Epithelial cell of proximal tubule (primary cell): ENCODE measurements around the gene ANKRD34A. TPM values are rescaled to one million over a fixed set of nuclear protein-coding genes. Genes with fewer than 3 reads are reported as not detected.

Source experiments
- DNase-seq: peaks from one replicate; pipeline ENCODE4 v3.0.0-alpha.2; 2011; ENCODE audit warnings: low read depth
- H3K4me3 ChIP-seq: 2 replicates; pipeline ENCODE4 v1.5.1; 2011; ENCODE audit warnings: low read depth, mild to moderate bottlenecking, low read length
- CTCF ChIP-seq: conservative IDR thresholded peaks from 2 replicates; pipeline ENCODE4 v1.5.1; 2012; ENCODE audit warnings: low read depth, mild to moderate bottlenecking, low read length
- total RNA-seq: library from RNA; depleted of rRNA; stranded (reverse); fragments of >200 nt; gene quantifications from 2 replicates; pipeline ENCODE4 v1.2.3, GENCODE V29; 2015

ANKRD34A gene
- total RNA-seq, 1 donor from 2014 or later = 0.06 TPM

GRCh38 chr1:145999321-146000024 is 35.1 kb upstream of the ANKRD34A start:
- TF ChIP-seq CTCF = no peak
- no peak overlapping the region for H3K4me3 ChIP-seq
- DNase-seq = no peak

DNA sequence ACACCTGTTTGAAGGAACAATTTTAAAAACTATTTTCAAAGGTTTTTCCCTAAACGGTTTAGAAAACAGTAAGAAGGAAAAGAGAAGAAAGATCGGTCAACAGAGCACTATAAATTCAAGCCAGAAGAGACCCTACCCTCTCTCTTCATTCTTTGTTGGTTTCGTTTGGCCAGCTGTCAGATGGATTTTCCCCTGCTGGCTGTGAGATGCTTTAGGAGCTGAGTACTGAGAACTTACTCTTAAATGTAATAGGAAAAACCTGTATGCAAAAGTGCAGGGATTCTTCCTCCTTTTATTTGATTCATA is 33.3 kb upstream of the ANKRD34A start:
- H3K4me3 ChIP-seq = peak overlapping the region; percentile 81
- TF ChIP-seq CTCF = peak; percentile 12
- no peak for DNase-seq

DNA sequence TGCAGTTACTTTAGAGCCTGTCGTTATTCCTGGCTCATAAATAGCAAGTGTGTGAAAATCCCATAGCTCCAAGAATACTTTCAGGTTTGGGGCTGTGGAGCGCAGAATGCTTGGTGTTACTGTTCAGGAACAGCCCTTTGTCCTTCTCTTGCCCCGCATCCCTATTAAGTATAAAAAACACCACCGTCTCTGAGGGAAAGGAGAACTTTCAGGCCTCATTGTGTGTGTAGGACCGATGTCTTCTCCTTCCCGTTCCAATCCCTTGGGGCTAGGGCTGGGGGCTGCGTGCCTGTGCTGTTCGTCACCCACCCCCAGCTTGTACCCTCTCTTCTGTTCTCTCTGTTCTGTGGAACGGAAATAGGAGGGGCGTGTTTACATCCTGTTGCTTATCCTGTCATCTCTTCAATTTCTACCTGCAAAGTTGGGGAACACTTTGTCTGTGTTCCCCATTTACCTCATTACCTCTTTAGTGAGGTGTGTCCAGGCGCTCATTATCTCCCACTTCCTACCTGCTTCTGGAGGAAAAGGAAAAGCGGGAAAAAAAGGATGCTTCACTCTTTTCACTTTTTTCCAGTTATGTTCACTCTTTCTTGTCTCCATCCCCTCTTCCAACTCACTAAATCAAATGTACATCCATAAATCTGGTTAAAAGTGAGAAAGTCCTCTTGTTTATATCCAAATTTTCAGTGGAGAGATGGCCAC is 32.8 kb upstream of the ANKRD34A start:
- peak overlapping the region; percentile 81 for H3K4me3 ChIP-seq
- DNase-seq = no peak
- no peak for TF ChIP-seq CTCF

- H3K4me3 ChIP-seq = peak within 1 kb of the TSS; percentile 81
- no peak for TF ChIP-seq CTCF
- peak; percentile 67 for DNase-seq
These were observed 32.1 kb upstream of the ANKRD34A start, which contains the start of gene TXNIP for GRCh38 chr1:145996433-145997015. Gene TXNIP (minus strand): TSS chr1:145996579. CDS start chr1:145996266, 313 bp downstream.

- no peak for TF ChIP-seq CTCF
- peak overlapping the region; percentile 81 for H3K4me3 ChIP-seq
- DNase-seq = no peak
These were observed 31.6 kb upstream of the ANKRD34A start for GRCh38 chr1:145995964-145996432.

- peak overlapping the region; percentile 81 for H3K4me3 ChIP-seq
- TF ChIP-seq CTCF = no peak
- DNase-seq = no peak
These were observed 30.9 kb upstream of the ANKRD34A start for GRCh38 chr1:145995148-145995881.
